Heart right ventricle (tissue), 16 donors: ENCODE data around the gene HIC1. TPM values are rescaled to one million over a fixed set of nuclear protein-coding genes. Genes with fewer than 3 reads are reported as not detected.

Experiments
- ATAC-seq, 8 donors: fragments of 200-7000 bp; cut with Tn5 transposase; one replicate each; pipeline ENCODE4 v1.9.1; 2020; ENCODE audit warnings: mild to moderate bottlenecking in 8 of 8, moderate library complexity in 8 of 8, moderate number of reproducible peaks in 1 of 8
- DNase-seq, 2 donors: peaks; one replicate each; pipeline ENCODE4 v3.0.0-alpha.2; 2020
- H3K27ac ChIP-seq, 10 donors: fragments of 200-600 bp; sonication (generic) in 2 of 10; one replicate each; pipeline versions ENCODE4 v1.5.0 to v1.8.0; 2020 to 2022; ENCODE audit warnings: mild to moderate bottlenecking in 3 of 10
- H3K27me3 ChIP-seq, 7 donors: fragments of 200-600 bp; one replicate each; pipeline ENCODE4 v1.8.0; 2021 to 2022; ENCODE audit warnings: mild to moderate bottlenecking in 2 of 7
- H3K36me3 ChIP-seq, 9 donors: fragments of 200-600 bp; sonication (generic) in 1 of 9; one replicate each; pipeline versions ENCODE4 v1.5.0 to v1.8.0; 2020 to 2022; ENCODE audit warnings: mild to moderate bottlenecking in 2 of 9
- H3K4me1 ChIP-seq, 9 donors: fragments of 200-600 bp; sonication (generic) in 1 of 9; one replicate each; pipeline versions ENCODE4 v1.5.0 to v1.8.0; 2020 to 2022; ENCODE audit warnings: mild to moderate bottlenecking in 4 of 9
- H3K4me3 ChIP-seq, 10 donors: fragments of 200-600 bp; sonication (generic) in 2 of 10; one replicate each; pipeline versions ENCODE4 v1.5.0 to v1.8.0; 2020 to 2022; ENCODE audit warnings: mild to moderate bottlenecking in 7 of 10, moderate library complexity in 2 of 10
- H3K9me3 ChIP-seq, 11 donors: fragments of 200-600 bp in 10 of 11; sonication (generic) in 2 of 11; one replicate each; pipeline versions ENCODE4 v1.5.0 to v1.8.0; 2013 to 2022; ENCODE audit warnings: mild to moderate bottlenecking in 2 of 11, control low read depth in 1 of 11, moderate library complexity in 1 of 11
- WGBS, 2 donors: extraction: QIAGEN DNeasy Blood & Tissue Kit; methylation state at CpG; one replicate each; pipeline ENCODE4 v1.1.7; 2013; ENCODE audit warnings: inconsistent platforms in 1 of 2; 5-methylcytosine and 5-hydroxymethylcytosine counted together
- intact Hi-C, 10 donors: fragments of 100-400 bp; cut with DNase I; formaldehyde crosslinking; loops; one replicate each; pipeline versions ENCODE4 v1.11.1 to v1.14.2; 2022
- polyA plus RNA-seq, 2 donors: library from polyadenylated mRNA; stranded (reverse); fragments of 200-250 nt; gene quantifications; one replicate each; pipeline ENCODE4 v1.2.3, GENCODE V29; 2013
- total RNA-seq, 10 donors: library from RNA; stranded (reverse); fragmentation: NEBNext Ultra II Directional in 3 of 10; extraction: Animal tissue kit (Norgen Biotek cat#: 25700) in 3 of 10; gene quantifications; one replicate each; pipeline versions ENCODE4 v1.2.1 to v1.2.4, GENCODE V29; 2021 to 2023
- TF ChIP-seq, protein P1 (sequence below), 9 donors: fragments of 200-600 bp; sonication (generic) in 2 of 9; IDR thresholded peaks; one replicate each; pipeline versions ENCODE4 v1.5.0 to v1.8.0; 2021 to 2022; ENCODE audit warnings: antibody characterized with exemption in 9 of 9, mild to moderate bottlenecking in 5 of 9, moderate library complexity in 1 of 9
- donor health status: Arrhythmogenic right ventricular cardiomyopathy.
- donor health status: ischemic (EF 13 %, LVEDD 7.1; RV severe dilation, severe dysfunction).
- donor health status: healthy with polysubstance abuse.
- donor health status: DM: no; HTN: yes; CAD: no.
- donor health status: DM: no; HTN: no; CAD: no.
- donor health status: ischemic (EF 25% LVEDD 6.9; RV normal size, moderate dysfunction).
- donor health status: ischemic (EF 25% LVEDD 5.7; RV mildly dilated, moderate dysfunction).
- donor health status: healthy.
- donor health status: DM: yes; HTN: yes; CAD: no.
- donor health status: Ischemic cardiomyopathy.
- donor health status: ischemic (EF 35%, LVEDD 5.7; RV mildly dilated, moderate dysfunction).
- donor health status: nonischemic (EF 11% LVEDD 7.7; RV severe dilation, severe dysfunction).
- donor health status: DM: yes; HTN: yes; CAD: no.
- donor health status: PGD.
- donor health status: ischemic (EF 29% LVEDD 5.4; RV normal size, mild dysfunction).
- donor health status: nonischemic (EF 23%, LVEDD 6.1; RV moderate dilation, normal function).

The HIC1 gene
- total and polyA plus RNA-seq, 12 donors = 3.5 to 37.5 (median 12.1) TPM

DNA sequence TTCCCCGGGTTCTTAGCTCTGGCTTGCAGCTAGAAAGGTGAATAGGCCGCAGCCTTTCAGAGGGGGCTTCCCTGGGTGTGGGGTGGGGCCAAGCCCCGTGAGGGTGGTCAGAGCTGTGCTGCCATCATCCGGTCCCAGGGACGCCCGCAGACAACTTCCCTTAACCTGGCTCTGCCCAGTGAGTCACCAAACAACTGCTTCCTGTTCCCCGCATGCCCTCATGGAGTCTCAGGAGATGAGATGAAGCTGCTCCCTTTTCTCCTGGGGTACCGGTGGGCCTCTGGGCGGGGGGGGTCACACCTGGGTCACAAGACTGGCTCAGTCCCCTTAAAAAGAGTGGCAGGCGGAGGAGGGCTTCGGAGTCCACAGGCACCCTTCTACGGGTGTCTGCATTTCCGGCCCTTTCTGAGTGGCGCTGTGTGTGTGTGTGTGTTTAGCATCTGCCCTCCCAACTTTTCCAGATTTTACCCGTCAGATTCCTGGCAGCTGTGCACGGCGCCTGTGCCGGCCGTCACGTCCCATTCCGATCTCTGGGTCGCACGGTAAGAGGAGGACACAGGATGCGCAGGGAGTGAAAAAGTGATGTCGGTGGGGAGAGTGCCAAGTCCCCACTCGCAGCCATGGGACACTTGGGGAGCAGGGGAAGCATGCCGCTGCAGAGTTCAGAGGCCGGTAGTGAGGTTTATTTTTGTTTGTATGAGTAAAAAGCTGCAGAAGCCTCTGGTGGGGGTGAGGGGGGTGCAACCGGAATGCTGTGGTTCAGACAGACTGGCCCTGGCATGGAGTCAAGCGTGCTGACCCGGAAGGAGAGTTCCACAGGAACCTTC is 16.8 kb downstream of the HIC1 start:
- Histone ChIP-seq H3K9me3 (no peaks in the 10 kb centered on the region), H3K27me3 (no peaks in the 10 kb centered on the region), H3K36me3 (peaks cover 0 to 63% (median 3%) of the 10 kb centered on the region in 9 donors), H3K4me1 (peaks cover 50 to 98% (median 88%) of the 10 kb centered on the region in 9 donors), H3K4me3 (peak overlapping the region in 1 of 10 donors; percentile 1), H3K27ac (peak overlapping the region; percentile 72 to 97 (median 92))
- intact Hi-C loops = no loop called here
- WGBS, 2 donors = 40 to 53% methylated on average over 31 of the region's 31 CpGs
- ATAC-seq (peak; percentile 14 to 65 (median 44)), DNase-seq (peak in 1 of 2 donors; percentile 83)
- TF ChIP-seq, protein P1, sequence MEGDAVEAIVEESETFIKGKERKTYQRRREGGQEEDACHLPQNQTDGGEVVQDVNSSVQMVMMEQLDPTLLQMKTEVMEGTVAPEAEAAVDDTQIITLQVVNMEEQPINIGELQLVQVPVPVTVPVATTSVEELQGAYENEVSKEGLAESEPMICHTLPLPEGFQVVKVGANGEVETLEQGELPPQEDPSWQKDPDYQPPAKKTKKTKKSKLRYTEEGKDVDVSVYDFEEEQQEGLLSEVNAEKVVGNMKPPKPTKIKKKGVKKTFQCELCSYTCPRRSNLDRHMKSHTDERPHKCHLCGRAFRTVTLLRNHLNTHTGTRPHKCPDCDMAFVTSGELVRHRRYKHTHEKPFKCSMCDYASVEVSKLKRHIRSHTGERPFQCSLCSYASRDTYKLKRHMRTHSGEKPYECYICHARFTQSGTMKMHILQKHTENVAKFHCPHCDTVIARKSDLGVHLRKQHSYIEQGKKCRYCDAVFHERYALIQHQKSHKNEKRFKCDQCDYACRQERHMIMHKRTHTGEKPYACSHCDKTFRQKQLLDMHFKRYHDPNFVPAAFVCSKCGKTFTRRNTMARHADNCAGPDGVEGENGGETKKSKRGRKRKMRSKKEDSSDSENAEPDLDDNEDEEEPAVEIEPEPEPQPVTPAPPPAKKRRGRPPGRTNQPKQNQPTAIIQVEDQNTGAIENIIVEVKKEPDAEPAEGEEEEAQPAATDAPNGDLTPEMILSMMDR (IDR thresholded peaks at IDR 0.05) = no peak

DNA sequence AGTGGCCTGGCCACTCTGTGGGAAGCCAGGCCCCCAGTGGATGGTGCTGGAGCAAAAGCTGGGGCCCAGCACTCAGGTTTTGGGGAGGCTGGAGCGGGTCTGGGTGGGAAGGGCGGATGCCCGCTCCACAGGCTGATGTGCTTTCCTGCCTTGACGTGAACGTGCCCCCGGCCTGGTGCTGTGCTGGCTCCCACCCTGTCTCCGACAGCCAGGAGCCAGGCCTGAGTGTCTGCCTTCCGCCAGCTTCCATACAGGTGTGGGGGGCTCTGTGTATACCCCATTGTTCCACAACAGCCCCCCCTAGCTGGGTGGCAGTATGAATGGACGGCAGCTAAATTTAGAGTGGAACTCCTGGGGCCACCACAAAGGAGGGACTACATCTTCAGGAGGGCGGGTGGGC is 20.0 kb downstream of the HIC1 start:
- no peak for DNase-seq
- ATAC-seq = peak in 7 of 8 donors; percentile 13 to 42 (median 25)
- TF ChIP-seq, protein P1 (IDR thresholded peaks at IDR 0.05) = no peak
- H3K36me3 ChIP-seq = peaks cover 0 to 73% (median 0%) of the 10 kb centered on the region in 9 donors
- peaks cover 36 to 81% (median 70%) of the 10 kb centered on the region in 9 donors for H3K4me1 ChIP-seq
- peak overlapping the region; percentile 73 to 97 (median 92) for H3K27ac ChIP-seq
- H3K4me3 ChIP-seq = no peak overlapping the region
- 59 to 60% methylated on average over 10 of the region's 10 CpGs for WGBS, 2 donors
- no peaks in the 10 kb centered on the region for H3K27me3 ChIP-seq
- intact Hi-C loops = no loop called here
- H3K9me3 ChIP-seq = no peaks in the 10 kb centered on the region

DNA sequence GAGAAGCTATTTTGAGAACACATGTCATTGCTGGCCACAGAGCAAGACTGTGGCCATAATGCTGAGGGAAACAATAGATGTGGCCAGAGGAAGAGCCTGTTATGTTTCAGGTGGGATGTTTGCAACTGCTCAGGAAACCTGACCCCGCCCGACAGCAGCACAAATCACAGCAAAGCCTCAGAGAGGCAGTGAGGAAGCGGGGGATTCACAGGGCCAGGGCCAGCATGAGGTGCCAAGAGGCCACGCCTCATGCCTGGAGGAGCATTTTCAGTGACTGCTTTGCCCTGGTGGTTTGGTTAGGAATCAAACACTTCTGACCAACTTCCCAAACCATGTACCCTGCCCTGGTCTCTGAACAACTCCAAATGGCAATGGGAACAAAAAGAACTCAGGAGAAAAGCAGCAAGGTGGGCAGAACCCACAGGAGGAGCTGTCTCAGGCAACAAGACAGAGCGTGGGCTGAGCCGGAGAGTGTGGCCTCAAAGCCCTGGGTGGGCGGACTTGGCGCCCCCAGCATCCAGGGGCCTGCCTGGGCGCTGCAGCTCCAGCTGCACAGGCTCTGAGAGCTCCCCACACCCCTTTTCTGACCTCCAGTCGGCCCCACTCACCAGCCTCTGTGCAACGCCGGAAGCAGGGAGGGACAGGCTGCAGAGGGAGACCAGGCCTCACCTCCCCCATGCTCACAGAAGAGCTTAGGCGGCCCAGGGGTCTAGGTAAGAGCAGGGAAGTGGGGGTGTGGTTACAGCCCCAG is 20.6 kb downstream of the HIC1 start:
- peak in 1 of 2 donors; percentile 58 for DNase-seq
- Histone ChIP-seq H3K4me3 (no peak overlapping the region), H3K9me3 (no peaks in the 10 kb centered on the region), H3K4me1 (peaks cover 35 to 75% (median 65%) of the 10 kb centered on the region in 9 donors), H3K36me3 (peaks cover 0 to 77% (median 4%) of the 10 kb centered on the region in 9 donors), H3K27ac (peak overlapping the region; percentile 60 to 97 (median 92)), H3K27me3 (no peaks in the 10 kb centered on the region)
- peak; percentile 64 to 83 (median 72) for ATAC-seq
- TF ChIP-seq, protein P1 (IDR thresholded peaks at IDR 0.05) = peak in 4 of 9 donors; percentile 11 to 28 (median 18)
- intact Hi-C loops = no loop called here
- WGBS, 2 donors = 50 to 52% methylated on average over 13 of the region's 13 CpGs
